Activated CD4-positive, alpha-beta T cell treated with anti-CD3 and anti-CD28 coated beads, Interleukin-2, amount 50 U/mL, for 48 hours (primary cell): ENCODE data around the gene ARHGAP15.
A peak's percentile ranks its signal among the peaks of the same experiment; 100 is the strongest.

Source experiments
- DNase-seq, 2 experiments: peaks; one replicate each; pipeline ENCODE4 v3.0.0-alpha.2; 2020

The ARHGAP15 gene

GRCh38 chr2:143146366-143146765 is 17.1 kb downstream of the ARHGAP15 start:
- DNase-seq: no peak

DNA sequence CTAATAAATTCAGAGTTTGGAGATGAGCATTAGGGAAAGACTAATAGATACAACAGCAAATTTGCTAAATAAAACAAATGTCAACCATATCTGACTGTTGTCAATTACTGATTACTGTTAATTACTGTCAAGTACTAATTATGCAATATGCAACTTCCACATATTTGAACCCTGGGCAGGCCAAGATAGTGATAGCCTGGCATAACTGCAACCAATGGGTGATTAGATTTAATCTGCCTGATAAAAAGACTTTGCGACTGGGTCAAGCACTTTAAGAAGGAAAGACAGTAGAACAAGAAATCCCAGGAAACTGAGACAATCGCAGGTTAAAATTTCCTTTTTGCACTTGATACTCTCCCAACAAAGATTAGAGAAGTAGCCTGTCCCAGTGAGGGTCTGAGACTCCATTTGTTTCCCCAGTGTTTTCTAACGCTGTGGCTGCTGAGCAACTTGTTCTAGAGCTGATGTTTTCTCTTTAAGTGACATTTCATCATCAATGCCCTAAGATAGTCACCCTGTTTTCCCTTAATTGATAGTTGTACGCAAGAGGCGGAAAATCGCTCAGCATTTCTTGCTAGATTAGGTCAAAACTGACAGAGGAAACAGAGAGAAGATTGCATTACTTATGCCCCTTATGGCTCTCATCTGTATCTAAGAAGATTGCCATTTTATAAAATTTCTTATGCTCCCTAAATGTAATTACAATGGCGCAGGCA is 17.8 kb downstream of the ARHGAP15 start:
- DNase-seq: no peak

DNA sequence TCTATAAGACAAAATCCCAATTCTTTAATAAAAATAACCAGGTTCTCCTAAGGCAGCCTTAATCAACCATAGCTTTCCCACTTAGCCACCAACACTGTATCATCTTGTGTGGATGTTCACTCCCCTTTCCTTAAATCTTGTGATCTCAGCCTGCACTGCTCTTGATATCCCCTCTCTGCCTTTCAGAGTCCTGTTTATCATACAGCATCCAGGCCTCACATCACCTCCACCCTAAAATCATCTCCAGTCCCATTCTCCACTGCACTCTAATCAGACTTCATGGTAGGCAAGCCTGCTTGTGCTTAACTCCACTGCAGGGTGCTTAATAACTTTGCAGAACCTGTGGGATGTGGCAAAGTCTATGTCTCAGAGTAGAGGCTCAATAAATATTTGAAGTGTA is 18.8 kb downstream of the ARHGAP15 start:
- DNase-seq: no peak

DNA sequence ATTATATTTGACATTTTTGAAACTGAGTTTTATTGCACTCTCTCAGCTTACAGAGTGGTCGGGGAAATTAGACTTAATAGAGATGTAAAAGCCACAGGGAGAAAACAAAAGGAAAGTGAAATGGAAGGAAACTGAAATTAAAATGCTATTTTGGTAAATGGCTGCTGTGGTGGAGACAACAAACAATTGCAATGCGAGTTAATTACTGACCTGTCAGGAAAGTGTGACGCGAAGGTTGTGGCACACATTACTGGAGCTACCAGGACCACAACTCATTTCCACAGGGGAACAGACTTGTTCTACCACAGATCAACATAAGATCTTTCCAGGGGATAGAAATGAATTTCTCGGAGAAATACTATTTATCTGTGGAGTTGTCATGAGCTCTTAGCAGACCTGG is 19.5 kb downstream of the ARHGAP15 start:
- no peak for DNase-seq

- no peak for DNase-seq
Measured at GRCh38 chr2:143150287-143150686, 21.1 kb downstream of the ARHGAP15 start.

DNA sequence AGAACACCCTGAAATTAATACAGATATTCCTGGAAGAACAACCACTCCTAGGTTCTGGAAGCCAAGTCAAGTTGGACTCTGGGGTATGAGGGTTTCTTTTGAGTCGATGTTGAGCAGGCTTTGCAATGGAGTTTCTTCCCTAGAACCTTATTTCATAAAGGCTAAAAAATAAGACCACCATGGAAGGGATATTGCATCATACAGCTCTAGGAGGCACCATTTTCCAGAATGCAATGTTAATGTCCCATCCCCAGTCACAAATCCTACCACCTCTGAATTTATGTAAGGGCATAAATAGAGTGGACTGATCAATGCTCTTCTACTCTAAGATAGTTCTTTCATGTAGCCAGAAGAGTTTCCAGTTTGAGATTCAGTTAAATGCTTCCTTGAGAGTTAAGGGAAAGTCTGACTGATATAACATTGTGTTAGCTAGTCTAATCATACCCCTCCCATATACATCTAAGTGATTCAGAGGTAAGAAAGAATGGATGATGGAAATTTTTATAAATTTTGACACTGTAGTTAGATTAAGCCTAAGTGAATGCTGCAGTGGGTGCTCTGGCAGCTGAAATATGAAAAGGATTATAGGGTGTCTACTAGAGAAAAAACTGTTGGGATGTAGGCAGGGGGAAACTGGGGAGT is 22.0 kb downstream of the ARHGAP15 start:
- no peak for DNase-seq

- DNase-seq: no peak
Measured at GRCh38 chr2:143152219-143152618, 23.0 kb downstream of the ARHGAP15 start.

- no peak for DNase-seq
Measured at GRCh38 chr2:143152637-143153036, 23.4 kb downstream of the ARHGAP15 start.

DNA sequence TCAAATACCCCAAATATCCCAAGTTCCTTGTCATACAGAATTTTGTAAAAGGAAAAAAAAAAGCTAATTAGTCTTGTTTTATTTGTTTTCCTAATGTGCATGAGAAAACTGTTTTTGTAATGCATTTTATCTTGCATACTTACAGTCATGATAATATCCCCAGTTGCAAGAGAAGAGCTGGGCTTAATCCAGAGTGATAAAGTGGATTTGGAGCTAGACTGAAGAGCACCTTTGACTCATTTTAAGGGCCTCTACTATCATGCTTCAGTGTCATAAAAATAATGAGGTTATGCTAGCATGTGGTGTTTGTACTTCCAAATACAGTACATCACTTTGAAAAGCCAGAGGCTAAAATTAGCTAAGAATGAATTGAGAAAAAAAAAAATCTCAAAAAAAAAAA is 26.4 kb downstream of the ARHGAP15 start:
- DNase-seq: no peak

DNA sequence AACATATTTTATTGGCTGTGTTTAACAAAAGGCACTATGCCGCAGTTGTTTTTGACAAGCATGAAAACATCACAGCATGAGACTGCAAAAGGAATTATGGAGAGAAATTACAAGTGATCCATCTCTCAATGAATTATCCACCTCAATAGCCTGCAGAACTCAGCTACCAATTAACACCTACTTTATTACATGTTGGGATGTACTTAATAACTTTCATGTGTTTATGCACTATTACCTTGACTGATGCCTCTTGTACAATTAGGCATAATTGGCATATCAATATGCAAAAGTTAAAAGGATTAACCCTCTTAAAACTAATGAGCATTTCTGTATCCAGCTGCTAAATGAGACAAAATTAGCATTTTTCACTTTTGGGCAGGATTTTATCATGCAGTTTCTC is 27.8 kb downstream of the ARHGAP15 start:
- no peak for DNase-seq

DNA sequence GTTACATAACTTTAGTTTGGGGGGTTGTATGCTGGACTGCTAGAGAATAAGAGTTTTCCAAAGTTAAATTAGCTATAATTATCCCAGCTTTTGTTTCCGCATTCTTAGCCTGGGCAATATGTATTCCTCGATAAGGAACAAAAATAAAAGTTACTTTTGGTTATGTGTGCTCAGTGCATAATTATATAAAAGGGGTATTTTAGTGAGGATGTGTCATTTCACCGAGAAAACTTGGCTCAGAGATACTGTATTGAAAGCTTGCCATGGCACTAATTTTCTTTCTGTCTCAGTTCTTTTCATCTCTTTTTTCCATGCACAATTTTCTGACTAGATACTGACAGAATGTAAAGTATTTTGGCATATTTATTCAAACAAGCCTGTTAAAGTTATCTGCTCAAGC is 28.2 kb downstream of the ARHGAP15 start:
- no peak for DNase-seq

- DNase-seq: no peak
Measured at GRCh38 chr2:143158098-143158497, 28.9 kb downstream of the ARHGAP15 start.

- DNase-seq: no peak
Measured at GRCh38 chr2:143158551-143159485, 29.6 kb downstream of the ARHGAP15 start.

- DNase-seq: no peak
Measured at GRCh38 chr2:143159486-143159840, 30.2 kb downstream of the ARHGAP15 start.

- no peak for DNase-seq
Measured at GRCh38 chr2:143160732-143161707, 31.8 kb downstream of the ARHGAP15 start.

- peak; percentile 46 to 51 for DNase-seq
Measured at GRCh38 chr2:143162123-143162837, 33.1 kb downstream of the ARHGAP15 start.

- no peak for DNase-seq
Measured at GRCh38 chr2:143162997-143163396, 33.8 kb downstream of the ARHGAP15 start.

GRCh38 chr2:143163499-143163898 is 34.3 kb downstream of the ARHGAP15 start:
- no peak for DNase-seq

- DNase-seq: no peak
Measured at GRCh38 chr2:143165291-143165690, 36.1 kb downstream of the ARHGAP15 start.

- DNase-seq: no peak
Measured at GRCh38 chr2:143169105-143169504, 39.9 kb downstream of the ARHGAP15 start.

- DNase-seq: no peak
Measured at GRCh38 chr2:143171817-143172216, 42.6 kb downstream of the ARHGAP15 start.

GRCh38 chr2:143175438-143175837 is 46.2 kb downstream of the ARHGAP15 start:
- no peak for DNase-seq
